Effector memory CD4-positive, alpha-beta T cell (primary cell): Measurements from ENCODE around the gene RHEX.

Source experiments
- DNase-seq, 3 donors: peaks; one replicate each; pipeline ENCODE4 v3.0.0-alpha.2; 2020
- H3K27ac ChIP-seq: 2 replicates; pipeline ENCODE4 v1.7.0; 2013; ENCODE audit warnings: mild to moderate bottlenecking, low read length, moderate library complexity; ENCODE audit not compliant: insufficient read depth, poor library complexity, severe bottlenecking
- H3K27me3 ChIP-seq: replicated peaks from 2 replicates; pipeline ENCODE4 v1.7.0; 2013; ENCODE audit warnings: mild to moderate bottlenecking, low read length; ENCODE audit not compliant: insufficient read depth, control insufficient read depth, poor library complexity, severe bottlenecking
- H3K36me3 ChIP-seq: 2 replicates; pipeline ENCODE4 v1.7.0; 2013; ENCODE audit warnings: mild to moderate bottlenecking, low read length, moderate library complexity; ENCODE audit not compliant: control insufficient read depth, insufficient read depth
- H3K4me1 ChIP-seq: 2 replicates; pipeline ENCODE4 v1.7.0; 2013; ENCODE audit warnings: low read length, mild to moderate bottlenecking; ENCODE audit not compliant: control insufficient read depth, insufficient read depth, poor library complexity, severe bottlenecking
- H3K4me3 ChIP-seq: 2 replicates; pipeline ENCODE4 v1.7.0; 2013; ENCODE audit warnings: low read length, low read depth, mild to moderate bottlenecking; ENCODE audit not compliant: insufficient read depth, poor library complexity, severe bottlenecking
- H3K9me3 ChIP-seq: 2 replicates; pipeline ENCODE4 v1.7.0; 2013; ENCODE audit warnings: mild to moderate bottlenecking, low read length, moderate library complexity; ENCODE audit not compliant: control insufficient read depth

RHEX gene

DNA sequence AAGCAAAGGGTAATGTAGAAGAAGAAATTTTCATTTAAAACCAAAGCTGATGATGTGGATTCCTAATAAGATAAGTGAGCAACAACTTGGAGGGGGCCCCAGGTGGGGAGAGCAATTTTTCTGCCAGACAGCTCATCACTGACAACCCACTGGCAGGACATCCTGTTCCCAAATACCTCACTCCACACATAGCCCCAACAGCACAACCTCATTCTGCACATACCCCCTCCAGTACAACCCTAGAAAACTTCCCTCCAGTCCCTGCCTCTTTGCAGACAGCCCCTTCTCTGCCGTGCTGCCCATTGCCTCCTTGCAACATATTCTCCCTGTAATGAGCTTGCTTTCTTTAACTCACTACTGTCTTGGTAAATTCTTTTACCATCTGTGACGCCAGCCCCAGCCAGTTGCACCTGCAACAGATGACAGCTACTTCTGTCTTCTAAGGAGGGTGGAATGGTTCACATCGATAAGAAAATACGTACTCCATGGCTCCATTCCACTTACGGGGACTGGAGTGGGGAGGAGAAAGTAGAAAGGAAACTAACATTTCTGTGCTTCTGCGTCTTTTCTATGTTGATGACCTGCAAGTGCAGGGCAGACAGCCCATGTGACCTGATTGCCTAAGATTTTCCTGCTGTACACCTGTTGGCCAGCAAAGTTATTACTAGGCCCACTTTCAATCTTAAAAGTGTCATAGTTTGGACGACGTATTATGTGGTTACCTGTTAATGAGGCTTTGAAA is 14.7 kb downstream of the RHEX start:
- Histone ChIP-seq H3K27me3 (no peaks in the 10 kb centered on the region), H3K9me3 (no peaks in the 10 kb centered on the region), H3K4me3 (no peak overlapping the region), H3K36me3 (no peaks in the 10 kb centered on the region), H3K27ac (no peak overlapping the region), H3K4me1 (no peaks in the 10 kb centered on the region)
- DNase-seq = no peak

DNA sequence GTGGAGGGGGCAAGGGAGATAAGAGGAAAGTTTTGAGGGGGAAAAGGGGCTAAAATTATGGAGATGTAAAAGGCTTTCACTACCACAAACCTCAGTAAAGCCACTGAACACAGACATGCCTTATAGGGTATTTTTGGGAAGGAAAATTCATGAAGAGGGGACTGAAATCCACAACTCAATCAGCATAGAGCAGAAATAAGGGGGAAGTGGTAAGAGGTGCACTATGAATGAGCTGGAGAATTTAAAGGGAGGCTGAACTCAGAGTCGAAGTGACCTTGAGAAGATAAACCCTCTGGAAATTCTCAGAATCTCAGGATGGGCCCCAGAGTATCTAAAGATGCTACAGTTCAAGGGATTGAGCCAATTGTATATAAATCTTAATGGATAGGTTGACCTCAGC is 15.3 kb downstream of the RHEX start:
- Histone ChIP-seq H3K27me3 (no peaks in the 10 kb centered on the region), H3K9me3 (no peaks in the 10 kb centered on the region), H3K27ac (no peak overlapping the region), H3K36me3 (no peaks in the 10 kb centered on the region), H3K4me3 (no peak overlapping the region), H3K4me1 (no peaks in the 10 kb centered on the region)
- no peak for DNase-seq

DNA sequence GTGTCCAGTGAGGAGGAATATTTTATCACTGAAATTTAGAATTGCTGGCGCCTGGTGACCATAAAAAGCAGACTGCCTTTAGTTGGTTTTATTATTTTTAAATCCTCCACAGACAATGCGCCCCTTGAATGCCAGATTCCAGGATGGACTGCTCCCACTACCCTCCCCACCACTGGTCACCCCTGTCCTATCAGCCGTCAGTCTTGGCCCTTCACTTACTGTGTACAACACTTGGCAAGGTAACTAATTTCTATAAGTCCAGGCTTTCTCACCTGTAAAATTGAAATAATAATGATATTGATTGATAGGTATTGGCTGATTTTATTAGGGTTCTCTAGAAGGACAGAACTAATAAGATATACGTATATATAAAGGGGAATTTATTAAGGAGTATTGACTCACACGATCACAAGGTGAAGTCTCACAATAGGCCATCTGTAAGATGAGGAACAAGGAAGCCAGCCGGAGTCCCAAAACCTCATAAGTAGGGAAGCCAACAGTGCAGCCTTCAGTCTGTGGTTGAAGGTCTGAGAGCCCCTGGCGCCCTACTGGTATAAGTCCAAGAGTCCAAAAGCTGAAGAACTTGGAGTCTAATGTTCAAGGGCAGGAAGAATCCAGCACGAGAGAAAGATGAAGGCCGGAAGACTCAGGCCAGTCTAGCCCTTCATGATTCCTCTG is 17.8 kb downstream of the RHEX start:
- no peak overlapping the region for H3K27ac ChIP-seq
- DNase-seq = no peak
- no peaks in the 10 kb centered on the region for H3K9me3 ChIP-seq
- no peaks in the 10 kb centered on the region for H3K36me3 ChIP-seq
- H3K4me3 ChIP-seq = no peak overlapping the region
- no peaks in the 10 kb centered on the region for H3K27me3 ChIP-seq
- H3K4me1 ChIP-seq = no peaks in the 10 kb centered on the region

DNA sequence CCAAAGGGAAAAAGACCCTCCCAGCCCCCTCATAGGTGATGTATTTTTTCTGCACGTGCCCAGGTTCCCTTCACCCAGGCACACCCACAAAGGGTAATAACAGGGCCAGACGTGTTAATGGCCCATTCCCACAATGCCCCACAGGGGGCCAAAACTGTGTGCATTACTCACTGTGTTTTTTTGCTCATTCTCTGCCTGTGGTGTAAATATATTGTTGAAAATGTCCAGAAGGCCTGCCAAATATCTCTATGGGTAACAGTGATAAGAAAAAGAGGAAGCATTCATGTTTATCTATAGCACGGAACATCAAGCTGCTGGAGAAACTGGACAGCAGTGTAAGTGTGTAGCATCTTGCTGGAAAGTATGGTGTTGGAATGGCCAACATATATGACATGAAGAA is 21.9 kb downstream of the RHEX start:
- no peaks in the 10 kb centered on the region for H3K9me3 ChIP-seq
- no peak for DNase-seq
- no peaks in the 10 kb centered on the region for H3K4me1 ChIP-seq
- H3K27me3 ChIP-seq = no peaks in the 10 kb centered on the region
- H3K36me3 ChIP-seq = no peaks in the 10 kb centered on the region
- no peak overlapping the region for H3K27ac ChIP-seq
- H3K4me3 ChIP-seq = no peak overlapping the region

DNA sequence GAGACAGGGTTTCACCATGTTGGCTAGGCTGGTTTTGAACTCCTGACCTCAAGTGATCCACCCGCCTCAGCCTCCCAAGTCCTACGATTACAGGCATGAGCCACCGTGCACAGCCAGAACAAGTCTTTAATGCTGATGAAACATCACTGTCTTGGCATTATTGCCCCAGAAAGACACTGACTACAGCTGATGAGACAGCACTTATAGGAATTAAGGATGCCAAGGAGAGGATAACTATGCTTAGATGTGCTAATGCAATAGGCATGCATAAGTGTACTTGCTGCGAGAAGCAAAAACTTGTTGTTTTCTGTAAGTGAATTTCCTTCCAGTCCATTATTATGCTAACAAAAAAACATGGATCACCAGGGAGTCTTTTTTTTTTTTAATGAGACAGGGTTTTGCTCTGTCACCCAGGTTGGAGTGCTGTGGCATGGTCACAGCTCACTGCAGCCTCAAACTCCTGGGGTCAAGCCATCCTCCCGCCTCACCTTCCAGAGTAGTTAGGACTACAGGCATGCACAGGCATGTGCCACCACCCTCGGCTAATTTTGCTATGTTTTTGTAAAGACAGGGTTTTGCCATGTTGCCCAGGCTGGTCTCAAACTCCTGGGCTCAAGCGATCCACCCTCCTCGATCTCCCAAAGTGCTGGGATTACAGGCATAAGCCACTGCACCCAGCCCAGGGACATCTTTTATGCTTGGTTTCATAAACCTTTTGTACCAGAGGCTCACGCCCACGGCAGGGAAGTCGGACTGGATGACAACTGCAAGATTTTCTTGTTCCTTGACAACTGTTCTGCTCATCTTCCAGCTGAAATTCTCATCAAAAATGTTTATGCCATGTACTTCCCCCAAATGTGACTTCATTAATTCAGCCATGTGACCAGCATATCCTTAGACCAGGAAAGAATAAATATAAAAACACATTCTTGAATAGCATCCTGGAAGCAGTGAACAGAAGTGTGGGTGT is 23.1 kb downstream of the RHEX start:
- Histone ChIP-seq H3K27me3 (no peaks in the 10 kb centered on the region), H3K27ac (no peak overlapping the region), H3K4me3 (no peak overlapping the region), H3K36me3 (no peaks in the 10 kb centered on the region), H3K4me1 (peaks cover 6% of the 10 kb centered on the region), H3K9me3 (no peaks in the 10 kb centered on the region)
- no peak for DNase-seq

DNA sequence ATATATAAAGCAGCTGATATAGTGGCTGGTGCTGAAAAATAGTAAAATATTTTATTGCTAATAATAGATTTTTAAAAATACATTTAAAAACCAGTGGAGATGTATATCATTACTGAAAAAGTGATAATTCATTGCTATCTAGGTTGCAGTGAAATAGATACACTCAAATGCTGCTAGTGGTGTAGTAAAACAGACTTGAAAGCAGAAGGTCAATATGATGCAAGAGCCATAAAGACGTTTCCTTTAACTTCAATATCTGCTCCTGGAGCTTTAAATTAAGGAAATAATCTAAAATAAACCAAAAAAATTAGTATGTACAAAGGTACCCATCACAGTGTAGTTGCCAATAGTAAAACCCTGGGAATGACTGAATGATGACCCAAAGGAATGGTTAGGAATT is 26.2 kb downstream of the RHEX start:
- Histone ChIP-seq H3K27me3 (no peaks in the 10 kb centered on the region), H3K27ac (no peak overlapping the region), H3K36me3 (no peaks in the 10 kb centered on the region), H3K4me3 (no peak overlapping the region), H3K9me3 (no peaks in the 10 kb centered on the region), H3K4me1 (peaks cover 6% of the 10 kb centered on the region)
- DNase-seq = no peak

DNA sequence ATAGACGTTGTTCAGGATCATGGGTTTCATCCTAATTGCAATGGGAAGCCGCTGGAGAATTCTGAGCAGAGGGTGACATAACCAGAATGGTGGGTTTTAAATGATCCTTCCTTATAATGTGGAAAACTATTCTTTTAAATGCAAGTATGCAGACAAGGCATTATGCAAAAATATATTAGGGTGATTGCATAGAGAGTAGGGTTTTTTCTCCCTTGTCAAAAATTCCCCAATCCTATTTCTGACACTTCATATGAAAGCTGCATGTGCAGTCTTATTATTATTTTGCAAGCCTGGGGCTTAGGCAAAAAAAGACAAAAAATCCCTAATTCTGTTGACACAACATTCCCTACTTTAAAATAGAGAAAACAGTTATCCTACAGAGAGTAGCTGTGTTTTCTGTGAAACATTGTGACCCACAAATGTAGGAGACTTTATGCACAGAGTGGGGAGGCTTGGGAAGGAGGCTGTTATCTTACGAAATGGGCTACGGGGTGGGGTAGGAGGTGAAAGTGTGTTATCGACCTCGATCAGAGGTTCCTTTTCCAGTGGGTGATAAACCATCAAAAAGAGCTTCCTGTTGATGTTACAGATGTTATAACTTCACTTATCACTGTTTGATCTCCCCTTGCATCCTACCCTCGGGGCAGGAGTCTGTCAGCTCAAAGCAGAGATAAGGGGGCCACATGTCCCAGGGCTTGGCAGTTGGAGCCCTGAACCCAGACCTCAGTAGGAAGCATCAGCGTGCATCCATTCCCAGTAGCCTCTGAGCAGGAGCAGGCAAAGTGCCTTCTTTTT is 27.2 kb downstream of the RHEX start:
- Histone ChIP-seq H3K27ac (no peak overlapping the region), H3K36me3 (no peaks in the 10 kb centered on the region), H3K9me3 (no peaks in the 10 kb centered on the region), H3K4me1 (peaks cover 6% of the 10 kb centered on the region), H3K27me3 (no peaks in the 10 kb centered on the region), H3K4me3 (no peak overlapping the region)
- DNase-seq = no peak

DNA sequence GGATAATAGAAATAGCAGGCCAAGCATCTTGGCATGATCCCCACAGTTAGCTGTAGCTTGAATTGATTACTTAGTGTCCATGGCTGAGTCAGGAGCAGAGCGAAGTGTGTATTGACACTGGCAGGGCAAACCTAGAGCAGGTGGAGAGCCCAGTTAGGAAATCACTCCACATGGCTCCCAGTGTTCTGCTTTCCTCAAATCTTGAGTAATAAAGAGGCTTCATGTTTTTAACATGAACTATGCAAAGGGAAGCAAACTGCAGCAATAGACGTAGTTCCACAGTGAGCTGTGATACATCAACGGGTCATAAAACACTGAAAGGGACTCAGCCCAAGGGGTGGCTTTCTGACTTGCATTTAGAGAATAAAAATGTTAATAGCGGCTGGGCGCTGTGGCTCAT is 28.9 kb downstream of the RHEX start:
- no peak for DNase-seq
- no peaks in the 10 kb centered on the region for H3K9me3 ChIP-seq
- H3K27ac ChIP-seq = no peak overlapping the region
- peaks cover 6% of the 10 kb centered on the region for H3K4me1 ChIP-seq
- no peak overlapping the region for H3K4me3 ChIP-seq
- H3K27me3 ChIP-seq = no peaks in the 10 kb centered on the region
- H3K36me3 ChIP-seq = no peaks in the 10 kb centered on the region

DNA sequence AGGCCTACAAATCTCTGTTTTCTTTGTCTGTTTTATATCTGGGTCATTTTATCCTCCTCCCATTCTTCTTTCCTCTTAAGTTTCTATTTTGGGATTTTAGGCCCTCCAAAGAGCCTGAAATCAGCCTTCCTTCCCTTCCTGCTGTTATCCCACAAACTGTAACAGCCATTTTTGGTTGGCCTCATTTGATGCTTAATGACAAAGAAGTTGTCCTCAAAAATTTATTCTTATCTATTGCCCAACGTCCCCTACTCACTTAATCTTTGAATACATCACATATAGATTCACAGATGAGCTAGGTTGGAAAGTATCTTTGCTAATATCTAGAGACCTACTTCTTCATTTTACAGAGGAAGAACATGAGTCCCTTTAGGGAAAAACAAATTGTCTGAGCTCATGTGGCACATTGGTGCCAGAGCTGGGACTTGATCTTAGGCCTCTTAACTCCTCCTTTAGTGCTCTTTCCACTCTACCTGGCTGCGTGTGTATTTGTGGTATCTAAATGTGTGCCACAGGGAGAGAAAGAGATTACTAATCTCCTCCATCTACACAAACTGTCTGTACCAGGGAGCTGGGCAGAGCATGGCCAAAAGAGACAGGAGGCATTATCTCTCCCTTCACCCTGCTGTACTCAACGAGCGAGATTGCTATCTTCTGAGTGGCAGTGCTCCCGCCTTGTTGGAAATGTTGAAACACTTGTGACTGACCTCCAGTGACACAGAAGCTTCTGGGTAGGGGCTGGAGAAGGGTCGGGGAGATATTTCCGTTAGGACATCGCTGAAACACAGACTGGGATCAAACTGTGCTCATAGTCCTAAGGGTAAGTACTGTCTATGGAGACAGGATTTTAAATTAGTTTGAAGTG is 30.1 kb downstream of the RHEX start:
- Histone ChIP-seq H3K4me3 (no peak overlapping the region), H3K27me3 (no peaks in the 10 kb centered on the region), H3K4me1 (peaks cover 6% of the 10 kb centered on the region), H3K9me3 (no peaks in the 10 kb centered on the region), H3K27ac (no peak overlapping the region), H3K36me3 (no peaks in the 10 kb centered on the region)
- no peak for DNase-seq
